ENCODE measurements around the gene DGUOK.

Gene DGUOK

DNA sequence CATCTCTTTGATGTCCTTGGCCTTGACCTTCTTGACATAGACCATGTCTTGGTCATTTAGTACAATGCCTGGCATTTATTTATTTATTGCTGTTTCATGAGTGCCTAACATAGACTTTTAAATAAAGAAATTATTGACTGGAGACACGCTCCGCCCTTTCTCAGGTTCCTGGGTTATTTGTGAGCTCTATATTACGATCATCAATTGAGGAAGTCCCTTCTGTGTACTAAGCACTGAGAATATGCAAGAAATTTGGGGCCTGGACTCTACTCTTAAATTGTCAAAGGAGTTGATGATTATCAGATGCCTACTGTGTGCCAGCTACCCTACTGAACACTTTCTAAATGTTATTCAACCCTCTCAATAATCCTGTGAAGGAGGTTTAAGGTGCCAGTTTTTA lies 38.4 kb downstream of the DGUOK start:
- Histone ChIP-seq H3K4me2 (ENCODE audit: low read length) (no peak overlapping the region), H4K20me1 (ENCODE audit: insufficient read depth, low read length) (no peaks in the 10 kb centered on the region), H3K79me2 (ENCODE audit: insufficient read depth, low read length) (no peaks in the 10 kb centered on the region), H3K36me3 (ENCODE audit: insufficient read depth, low read length) (no peaks in the 10 kb centered on the region; the same call in 1 of the 2 replicates), H2AFZ (ENCODE audit: low read length) (no peak overlapping the region), H3F3A (ENCODE audit: insufficient read depth, low read length) (no peaks in the 10 kb centered on the region), H3K9ac (ENCODE audit: low read length) (no peak overlapping the region), H3K9me3 (ENCODE audit: low read length) (peaks cover 6% of the 10 kb centered on the region; the same call in 1 of the 2 replicates), H3K27me3 (ENCODE audit: insufficient read depth, low read length) (peaks cover 4% of the 10 kb centered on the region; the same call in 1 of the 2 replicates), H3K27ac (ENCODE audit: low read depth, low read length, poor library complexity, severe bottlenecking) (no peak overlapping the region), H3K9me2 (ENCODE audit: low read depth, low read length) (no peaks in the 10 kb centered on the region), H3K4me3 (ENCODE audit: low read depth, low read length, poor library complexity, severe bottlenecking) (no peak overlapping the region), H3K4me1 (ENCODE audit: insufficient read depth, low read length, severe bottlenecking) (peaks cover 6% of the 10 kb centered on the region)
- TF ChIP-seq CTCF (IDR thresholded peaks at IDR 0.05; ENCODE audit: low read length) (no peak), EZH2 (IDR thresholded peaks at IDR 0.05; ENCODE audit: borderline replicate concordance, low read length) (no peak)

DNA sequence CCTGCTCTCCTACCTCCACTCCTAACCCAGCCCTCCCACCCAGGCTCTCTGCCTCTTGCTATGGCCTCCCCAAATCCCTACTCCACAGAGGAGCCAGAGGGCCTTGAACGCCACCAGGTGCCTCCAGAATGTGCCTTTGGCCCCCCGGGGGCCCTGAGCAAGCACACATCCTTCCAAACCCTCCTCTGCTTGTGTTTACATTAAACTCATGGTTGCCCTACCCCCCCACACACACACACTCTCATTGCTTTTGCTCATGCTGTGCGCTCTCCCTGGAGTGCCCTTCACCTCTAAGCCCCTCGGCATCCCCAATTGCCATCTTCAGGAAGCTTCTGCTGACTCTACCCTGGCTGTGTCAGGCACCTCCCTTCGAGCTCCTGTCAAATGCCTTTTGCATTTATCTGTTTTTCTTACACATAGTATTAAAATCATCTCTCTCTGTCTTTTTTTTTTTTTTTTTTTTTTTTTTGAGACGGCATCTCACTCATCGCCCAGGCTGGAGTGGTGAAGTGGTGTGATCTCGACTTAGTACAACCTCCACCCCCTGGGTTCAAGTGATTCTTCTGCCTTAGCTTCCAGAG lies 41.8 kb downstream of the DGUOK start:
- Histone ChIP-seq H3F3A (ENCODE audit: insufficient read depth, low read length) (no peaks in the 10 kb centered on the region), H3K27me3 (ENCODE audit: insufficient read depth, low read length) (no peaks in the 10 kb centered on the region), H3K27ac (ENCODE audit: low read depth, low read length, poor library complexity, severe bottlenecking) (no peak overlapping the region), H3K79me2 (ENCODE audit: insufficient read depth, low read length) (no peaks in the 10 kb centered on the region), H3K4me2 (ENCODE audit: low read length) (no peak overlapping the region), H3K9me3 (ENCODE audit: low read length) (no peaks in the 10 kb centered on the region), H2AFZ (ENCODE audit: low read length) (no peak overlapping the region), H3K4me3 (ENCODE audit: low read depth, low read length, poor library complexity, severe bottlenecking) (no peak overlapping the region), H3K36me3 (ENCODE audit: insufficient read depth, low read length) (no peaks in the 10 kb centered on the region), H4K20me1 (ENCODE audit: insufficient read depth, low read length) (no peaks in the 10 kb centered on the region), H3K9me2 (ENCODE audit: low read depth, low read length) (no peaks in the 10 kb centered on the region), H3K9ac (ENCODE audit: low read length) (no peak overlapping the region), H3K4me1 (ENCODE audit: insufficient read depth, low read length, severe bottlenecking) (peaks cover 31% of the 10 kb centered on the region)
- TF ChIP-seq EZH2 (IDR thresholded peaks at IDR 0.05; ENCODE audit: borderline replicate concordance, low read length) (no peak), CTCF (IDR thresholded peaks at IDR 0.05; ENCODE audit: low read length) (no peak)

DNA sequence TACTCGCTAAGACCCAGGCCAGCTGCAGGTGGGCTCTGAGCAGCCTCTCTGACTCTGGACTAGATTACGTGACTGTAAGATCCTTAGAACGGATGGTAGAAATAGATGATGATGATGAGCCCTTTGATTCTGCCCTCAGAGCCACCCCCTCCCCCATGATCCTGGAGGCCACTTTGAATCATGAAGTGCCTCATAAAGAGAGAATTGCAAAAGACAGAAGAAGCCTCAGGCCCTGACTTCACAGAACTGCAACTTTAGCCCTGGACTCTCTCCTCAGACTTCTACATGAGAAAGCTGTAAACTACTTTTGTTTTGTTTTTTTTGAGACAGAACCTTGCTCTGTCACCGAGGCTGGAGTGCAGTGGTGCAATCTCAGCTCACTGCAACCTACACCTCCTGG lies 42.7 kb downstream of the DGUOK start:
- Histone ChIP-seq H3K27ac (ENCODE audit: low read depth, low read length, poor library complexity, severe bottlenecking) (no peak overlapping the region), H3K4me2 (ENCODE audit: low read length) (no peak overlapping the region), H3K4me1 (ENCODE audit: insufficient read depth, low read length, severe bottlenecking) (peaks cover 31% of the 10 kb centered on the region), H3K9me3 (ENCODE audit: low read length) (no peaks in the 10 kb centered on the region), H3K36me3 (ENCODE audit: insufficient read depth, low read length) (no peaks in the 10 kb centered on the region), H3K79me2 (ENCODE audit: insufficient read depth, low read length) (no peaks in the 10 kb centered on the region), H3K4me3 (ENCODE audit: low read depth, low read length, poor library complexity, severe bottlenecking) (no peak overlapping the region), H2AFZ (ENCODE audit: low read length) (no peak overlapping the region), H4K20me1 (ENCODE audit: insufficient read depth, low read length) (no peaks in the 10 kb centered on the region), H3K9ac (ENCODE audit: low read length) (no peak overlapping the region), H3K9me2 (ENCODE audit: low read depth, low read length) (no peaks in the 10 kb centered on the region), H3F3A (ENCODE audit: insufficient read depth, low read length) (no peaks in the 10 kb centered on the region), H3K27me3 (ENCODE audit: insufficient read depth, low read length) (no peaks in the 10 kb centered on the region)
- TF ChIP-seq EZH2 (IDR thresholded peaks at IDR 0.05; ENCODE audit: borderline replicate concordance, low read length) (no peak), CTCF (IDR thresholded peaks at IDR 0.05; ENCODE audit: low read length) (no peak)

Measured in OCI-LY1 (cell line).